Body of pancreas (tissue), 4 donors: ENCODE measurements around the gene SOX5.

Experiments used
- POLR2A ChIP-seq, 3 donors: fragments of 450-650 bp; IDR thresholded peaks; one replicate each; pipeline ENCODE4 v1.6.1; 2016; ENCODE audit warnings: antibody characterized with exemption in 3 of 3, mild to moderate bottlenecking in 2 of 3
- TF ChIP-seq, protein P1 (sequence below), 7 experiments: fragments of 450-650 bp in 4 of 7; fragments of 200-600 bp in 3 of 7; sonication (generic) in 3 of 7; IDR thresholded peaks; one replicate each; pipeline ENCODE4 v1.5.1; 2016 to 2019; ENCODE audit warnings: antibody characterized with exemption in 7 of 7

DNA sequence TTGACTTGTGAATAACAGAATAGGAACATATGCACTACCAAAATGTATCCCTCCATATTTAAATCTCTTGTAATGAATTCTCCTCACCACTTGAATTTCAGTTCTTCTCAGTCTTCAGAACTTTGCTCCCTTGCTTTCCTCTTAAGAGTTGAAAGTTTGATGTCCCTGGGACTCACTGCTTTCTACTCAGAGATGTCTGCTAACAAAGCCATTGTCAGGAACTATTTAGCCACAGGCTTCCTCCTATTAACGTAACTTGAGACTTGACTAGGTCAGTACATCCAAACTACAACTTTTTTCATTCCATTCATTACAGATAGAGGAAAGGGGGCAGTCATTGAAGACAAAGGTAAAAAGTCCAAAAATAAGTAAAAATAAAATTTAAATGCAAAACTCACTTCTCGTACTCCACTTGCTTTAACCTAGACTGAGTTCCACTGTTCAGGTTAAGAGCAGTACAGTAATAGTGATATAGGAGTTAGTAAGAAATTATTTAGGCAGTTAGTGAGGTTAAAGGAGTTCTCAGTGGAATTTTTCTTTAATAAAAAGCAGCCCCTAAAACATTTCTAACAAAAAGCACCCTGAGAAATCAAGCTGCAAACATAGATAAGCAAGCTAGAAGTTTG, 364.2 kb downstream of the SOX5 start:
- TF ChIP-seq, protein P1, sequence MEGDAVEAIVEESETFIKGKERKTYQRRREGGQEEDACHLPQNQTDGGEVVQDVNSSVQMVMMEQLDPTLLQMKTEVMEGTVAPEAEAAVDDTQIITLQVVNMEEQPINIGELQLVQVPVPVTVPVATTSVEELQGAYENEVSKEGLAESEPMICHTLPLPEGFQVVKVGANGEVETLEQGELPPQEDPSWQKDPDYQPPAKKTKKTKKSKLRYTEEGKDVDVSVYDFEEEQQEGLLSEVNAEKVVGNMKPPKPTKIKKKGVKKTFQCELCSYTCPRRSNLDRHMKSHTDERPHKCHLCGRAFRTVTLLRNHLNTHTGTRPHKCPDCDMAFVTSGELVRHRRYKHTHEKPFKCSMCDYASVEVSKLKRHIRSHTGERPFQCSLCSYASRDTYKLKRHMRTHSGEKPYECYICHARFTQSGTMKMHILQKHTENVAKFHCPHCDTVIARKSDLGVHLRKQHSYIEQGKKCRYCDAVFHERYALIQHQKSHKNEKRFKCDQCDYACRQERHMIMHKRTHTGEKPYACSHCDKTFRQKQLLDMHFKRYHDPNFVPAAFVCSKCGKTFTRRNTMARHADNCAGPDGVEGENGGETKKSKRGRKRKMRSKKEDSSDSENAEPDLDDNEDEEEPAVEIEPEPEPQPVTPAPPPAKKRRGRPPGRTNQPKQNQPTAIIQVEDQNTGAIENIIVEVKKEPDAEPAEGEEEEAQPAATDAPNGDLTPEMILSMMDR (IDR thresholded peaks at IDR 0.05) = no peak
- no peak for TF ChIP-seq POLR2A (IDR thresholded peaks at IDR 0.05)
